ENCODE data around the gene PTPRD.
"Not testable (repeated sequence)": the region's sequence is repeated elsewhere in the genome, so short reads cannot be mapped to it uniquely, and the experiment has no call there.

PTPRD gene

DNA sequence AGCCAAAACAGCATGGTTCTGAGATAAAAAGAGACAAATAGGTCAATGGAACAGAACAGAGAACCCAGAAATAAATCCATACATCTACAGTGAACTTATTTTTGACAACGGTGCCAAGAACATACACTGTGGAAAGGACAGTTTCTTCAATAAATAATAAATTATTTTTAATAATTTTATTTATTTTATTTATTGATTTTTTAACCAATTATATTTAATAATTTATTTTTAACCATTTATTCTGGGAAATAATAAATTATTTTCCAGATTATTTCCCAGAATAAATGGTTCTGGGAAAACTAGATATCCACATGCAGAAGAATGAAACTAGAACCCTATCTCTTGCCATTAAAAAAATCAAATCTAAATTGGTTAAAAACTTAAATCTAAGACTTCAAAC lies 1669.4 kb downstream of the PTPRD start:
- H3K27ac ChIP-seq (ENCODE audit: low read depth, low read length): no peak overlapping the region
- no peaks in the 10 kb centered on the region for H3K36me3 ChIP-seq (ENCODE audit: control insufficient read depth, low read length)
- no peaks in the 10 kb centered on the region for H3K27me3 ChIP-seq (ENCODE audit: control insufficient read depth, low read length)
- H3K4me3 ChIP-seq (ENCODE audit: low read length): no peak overlapping the region
- no peaks in the 10 kb centered on the region for H3K9me2 ChIP-seq (replicated peaks; ENCODE audit: control insufficient read depth, low read length)
- no peak overlapping the region for H3K4me2 ChIP-seq (ENCODE audit: low read length)
- TF ChIP-seq EZH2phosphoT487 (IDR thresholded peaks at IDR 0.05; ENCODE audit: borderline replicate concordance, low read length): no peak
- TF ChIP-seq, protein P1, sequence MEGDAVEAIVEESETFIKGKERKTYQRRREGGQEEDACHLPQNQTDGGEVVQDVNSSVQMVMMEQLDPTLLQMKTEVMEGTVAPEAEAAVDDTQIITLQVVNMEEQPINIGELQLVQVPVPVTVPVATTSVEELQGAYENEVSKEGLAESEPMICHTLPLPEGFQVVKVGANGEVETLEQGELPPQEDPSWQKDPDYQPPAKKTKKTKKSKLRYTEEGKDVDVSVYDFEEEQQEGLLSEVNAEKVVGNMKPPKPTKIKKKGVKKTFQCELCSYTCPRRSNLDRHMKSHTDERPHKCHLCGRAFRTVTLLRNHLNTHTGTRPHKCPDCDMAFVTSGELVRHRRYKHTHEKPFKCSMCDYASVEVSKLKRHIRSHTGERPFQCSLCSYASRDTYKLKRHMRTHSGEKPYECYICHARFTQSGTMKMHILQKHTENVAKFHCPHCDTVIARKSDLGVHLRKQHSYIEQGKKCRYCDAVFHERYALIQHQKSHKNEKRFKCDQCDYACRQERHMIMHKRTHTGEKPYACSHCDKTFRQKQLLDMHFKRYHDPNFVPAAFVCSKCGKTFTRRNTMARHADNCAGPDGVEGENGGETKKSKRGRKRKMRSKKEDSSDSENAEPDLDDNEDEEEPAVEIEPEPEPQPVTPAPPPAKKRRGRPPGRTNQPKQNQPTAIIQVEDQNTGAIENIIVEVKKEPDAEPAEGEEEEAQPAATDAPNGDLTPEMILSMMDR (IDR thresholded peaks at IDR 0.05; ENCODE audit: low read depth, low read length, poor library complexity, severe bottlenecking): no peak
- no peaks in the 10 kb centered on the region for H3K9me3 ChIP-seq (ENCODE audit: control insufficient read depth, insufficient read depth, low read length)
- no peaks in the 10 kb centered on the region for H4K20me1 ChIP-seq (ENCODE audit: control insufficient read depth, insufficient read depth, low read depth, low read length)
- no peaks in the 10 kb centered on the region for H3F3A ChIP-seq (ENCODE audit: control insufficient read depth, insufficient read depth)
- H3K79me2 ChIP-seq (ENCODE audit: control insufficient read depth, low read length): no peaks in the 10 kb centered on the region
- H3K4me1 ChIP-seq (ENCODE audit: control insufficient read depth, low read length): no peaks in the 10 kb centered on the region

DNA sequence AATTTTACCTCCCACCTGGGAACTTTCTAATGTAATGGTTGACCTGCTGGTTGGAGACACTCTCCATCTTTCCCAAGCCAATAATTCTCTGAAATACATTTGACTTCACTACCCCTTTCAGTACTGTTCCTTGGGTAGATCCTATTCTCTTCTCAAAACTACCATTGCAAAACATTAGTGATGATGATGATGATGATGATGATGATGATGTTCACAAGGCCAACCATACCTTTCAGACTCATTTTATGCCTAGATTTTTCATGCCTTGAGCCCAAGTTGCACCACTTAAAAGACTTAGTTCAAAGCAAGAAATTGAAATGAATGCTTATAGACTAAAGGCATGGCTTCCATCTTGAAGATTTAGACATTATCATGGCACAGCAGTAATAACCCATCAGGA lies 1672.2 kb downstream of the PTPRD start:
- TF ChIP-seq, protein P1 (IDR thresholded peaks at IDR 0.05; ENCODE audit: low read depth, low read length, poor library complexity, severe bottlenecking): no peak
- TF ChIP-seq EZH2phosphoT487 (IDR thresholded peaks at IDR 0.05; ENCODE audit: borderline replicate concordance, low read length): no peak
- Histone ChIP-seq H3K79me2 (ENCODE audit: control insufficient read depth, low read length) (no peaks in the 10 kb centered on the region), H3F3A (ENCODE audit: control insufficient read depth, insufficient read depth) (no peaks in the 10 kb centered on the region), H3K4me1 (ENCODE audit: control insufficient read depth, low read length) (no peaks in the 10 kb centered on the region), H3K36me3 (ENCODE audit: control insufficient read depth, low read length) (no peaks in the 10 kb centered on the region), H3K4me2 (ENCODE audit: low read length) (no peak overlapping the region), H3K27me3 (ENCODE audit: control insufficient read depth, low read length) (no peaks in the 10 kb centered on the region), H3K4me3 (ENCODE audit: low read length) (no peak overlapping the region), H3K9me3 (ENCODE audit: control insufficient read depth, insufficient read depth, low read length) (no peaks in the 10 kb centered on the region), H3K9me2 (replicated peaks; ENCODE audit: control insufficient read depth, low read length) (no peaks in the 10 kb centered on the region), H3K27ac (ENCODE audit: low read depth, low read length) (no peak overlapping the region), H4K20me1 (ENCODE audit: control insufficient read depth, insufficient read depth, low read depth, low read length) (no peaks in the 10 kb centered on the region)

DNA sequence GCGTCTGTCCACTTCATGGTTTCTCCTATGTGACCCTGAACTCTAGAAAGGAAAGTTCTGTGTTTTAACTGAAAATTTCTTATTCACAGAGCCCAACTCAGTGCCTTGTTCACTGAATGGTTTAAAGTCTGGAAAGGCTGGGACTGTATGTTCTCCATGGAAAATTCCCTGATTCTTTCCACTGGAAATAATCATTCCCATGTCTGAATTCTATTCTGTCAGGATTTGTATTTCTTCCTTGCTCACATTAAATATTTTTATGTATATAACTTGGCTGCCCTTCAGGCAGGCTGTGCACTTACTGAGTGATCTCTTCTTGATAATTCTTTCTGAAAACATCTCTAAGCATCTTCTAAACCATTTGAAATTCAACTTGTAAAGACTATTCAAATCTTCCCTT lies 1686.3 kb downstream of the PTPRD start:
- Histone ChIP-seq H3K79me2 (ENCODE audit: control insufficient read depth, low read length) (no peaks in the 10 kb centered on the region), H3K4me1 (ENCODE audit: control insufficient read depth, low read length) (no peaks in the 10 kb centered on the region), H3K27me3 (ENCODE audit: control insufficient read depth, low read length) (no peaks in the 10 kb centered on the region), H3K9me2 (replicated peaks; ENCODE audit: control insufficient read depth, low read length) (no peaks in the 10 kb centered on the region; the same call in 1 of the 2 replicates), H3K36me3 (ENCODE audit: control insufficient read depth, low read length) (no peaks in the 10 kb centered on the region), H3K4me3 (ENCODE audit: low read length) (no peak overlapping the region), H3K27ac (ENCODE audit: low read depth, low read length) (no peak overlapping the region), H3F3A (ENCODE audit: control insufficient read depth, insufficient read depth) (no peaks in the 10 kb centered on the region), H3K9me3 (ENCODE audit: control insufficient read depth, insufficient read depth, low read length) (no peaks in the 10 kb centered on the region), H3K4me2 (ENCODE audit: low read length) (no peak overlapping the region), H4K20me1 (ENCODE audit: control insufficient read depth, insufficient read depth, low read depth, low read length) (no peaks in the 10 kb centered on the region)
- no peak for TF ChIP-seq EZH2phosphoT487 (IDR thresholded peaks at IDR 0.05; ENCODE audit: borderline replicate concordance, low read length)
- TF ChIP-seq, protein P1 (IDR thresholded peaks at IDR 0.05; ENCODE audit: low read depth, low read length, poor library complexity, severe bottlenecking): no peak

DNA sequence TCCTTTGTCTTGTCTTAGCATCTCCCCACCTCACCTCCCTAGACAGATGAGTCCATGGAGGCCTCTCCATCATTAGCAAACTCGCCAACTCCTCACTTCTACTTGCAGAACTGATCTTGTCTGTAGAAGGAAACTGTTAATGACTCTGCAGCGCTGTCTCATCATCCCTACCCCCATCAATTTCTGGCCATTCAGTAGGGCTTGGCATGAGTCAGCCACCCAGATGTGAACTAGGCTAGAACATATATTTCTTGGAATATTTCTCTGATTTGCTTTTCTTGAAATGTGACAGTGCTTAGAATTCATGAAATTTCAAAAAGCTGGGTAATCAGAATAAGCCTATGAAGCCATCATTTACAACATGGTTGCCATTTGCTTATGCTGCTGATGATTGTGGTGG lies 1688.2 kb downstream of the PTPRD start:
- no peak overlapping the region for H3K4me3 ChIP-seq (ENCODE audit: low read length)
- no peaks in the 10 kb centered on the region for H3K27me3 ChIP-seq (ENCODE audit: control insufficient read depth, low read length)
- H3K4me1 ChIP-seq (ENCODE audit: control insufficient read depth, low read length): no peaks in the 10 kb centered on the region
- no peaks in the 10 kb centered on the region for H3K9me3 ChIP-seq (ENCODE audit: control insufficient read depth, insufficient read depth, low read length)
- H3K27ac ChIP-seq (ENCODE audit: low read depth, low read length): no peak overlapping the region
- no peaks in the 10 kb centered on the region for H4K20me1 ChIP-seq (ENCODE audit: control insufficient read depth, insufficient read depth, low read depth, low read length)
- H3K79me2 ChIP-seq (ENCODE audit: control insufficient read depth, low read length): no peaks in the 10 kb centered on the region
- no peaks in the 10 kb centered on the region; the same call in 1 of the 2 replicates for H3K9me2 ChIP-seq (replicated peaks; ENCODE audit: control insufficient read depth, low read length)
- H3K36me3 ChIP-seq (ENCODE audit: control insufficient read depth, low read length): no peaks in the 10 kb centered on the region
- TF ChIP-seq EZH2phosphoT487 (IDR thresholded peaks at IDR 0.05; ENCODE audit: borderline replicate concordance, low read length): no peak
- TF ChIP-seq, protein P1 (IDR thresholded peaks at IDR 0.05; ENCODE audit: low read depth, low read length, poor library complexity, severe bottlenecking): no peak
- H3F3A ChIP-seq (ENCODE audit: control insufficient read depth, insufficient read depth): no peaks in the 10 kb centered on the region
- H3K4me2 ChIP-seq (ENCODE audit: low read length): no peak overlapping the region

DNA sequence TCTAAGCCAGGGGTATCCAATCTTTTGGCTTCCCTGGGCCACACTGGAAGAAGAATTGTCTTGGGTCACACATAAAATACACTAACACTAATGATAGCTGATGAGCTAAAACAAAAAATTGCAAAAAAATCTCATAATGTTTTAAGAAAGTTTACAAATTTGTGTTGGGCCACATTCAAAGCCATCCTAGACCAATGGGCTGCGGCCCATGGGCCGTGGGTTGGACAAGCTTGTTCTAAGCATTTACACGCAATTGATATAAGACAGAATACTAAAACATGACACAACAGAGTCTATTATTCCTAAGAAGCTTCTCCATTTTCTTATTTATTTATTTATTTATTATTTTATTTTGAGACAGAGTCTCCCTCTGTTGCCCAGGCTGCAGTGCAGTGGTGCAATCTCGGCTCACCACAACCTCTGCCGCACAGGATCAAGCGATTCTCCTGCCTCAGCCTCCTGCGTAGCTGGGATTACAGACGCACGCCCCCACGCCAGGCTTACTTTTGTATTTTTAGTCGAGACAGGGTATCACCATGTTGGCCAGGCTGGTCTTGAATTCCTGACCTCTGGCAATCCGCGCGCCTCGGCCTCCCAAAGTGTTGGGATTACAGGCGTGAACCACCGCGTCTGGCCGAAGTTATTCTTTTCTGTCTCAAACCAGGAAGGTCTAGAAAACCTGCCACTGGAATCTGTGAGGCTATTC lies 1692.2 kb downstream of the PTPRD start:
- H3K4me3 ChIP-seq (ENCODE audit: low read length); H3K79me2 ChIP-seq (ENCODE audit: control insufficient read depth, low read length); H4K20me1 ChIP-seq (ENCODE audit: control insufficient read depth, insufficient read depth, low read depth, low read length); H3K27ac ChIP-seq (ENCODE audit: low read depth, low read length); H3F3A ChIP-seq (ENCODE audit: control insufficient read depth, insufficient read depth); H3K36me3 ChIP-seq (ENCODE audit: control insufficient read depth, low read length); H3K4me1 ChIP-seq (ENCODE audit: control insufficient read depth, low read length); H3K4me2 ChIP-seq (ENCODE audit: low read length); H3K9me2 ChIP-seq (replicated peaks; ENCODE audit: control insufficient read depth, low read length); H3K27me3 ChIP-seq (ENCODE audit: control insufficient read depth, low read length); H3K9me3 ChIP-seq (ENCODE audit: control insufficient read depth, insufficient read depth, low read length): not testable (repeated sequence)

Data from DOHH2 (cell line).